Spleen (tissue), 7 donors: ENCODE data around the gene VAV2.
"Not testable (repeated sequence)": the region's sequence is repeated elsewhere in the genome, so short reads cannot be mapped to it uniquely, and the experiment has no call there.

Experiments used
- POLR2AphosphoS5 ChIP-seq, 3 donors: sonication (generic); formaldehyde crosslinking; IDR thresholded peaks; one replicate each; pipeline ENCODE4 v1.5.1; 2017; ENCODE audit warnings: antibody characterized with exemption in 3 of 3
- TF ChIP-seq, protein P1 (sequence below), 11 experiments: fragments of 200-600 bp in 7 of 11; fragments of 450-650 bp in 4 of 11; sonication (generic) in 4 of 11; IDR thresholded peaks in 8 of 11; conservative IDR thresholded peaks in 3 of 11; 1 replicate in 7 of 11; 2 replicates in 4 of 11; pipeline versions ENCODE4 v1.4.0 to v1.8.0; 2016 to 2021; ENCODE audit warnings: antibody characterized with exemption in 11 of 11, inconsistent platforms in 4 of 11, mild to moderate bottlenecking in 1 of 11
- donor health status: DM: no; HTN: no; CAD: no; lungs with moderate emphysema.
- donor health status: DM: no; HTN: no; CAD: no.
- donor health status: DM: no; HTN: no; CAD: no.

DNA sequence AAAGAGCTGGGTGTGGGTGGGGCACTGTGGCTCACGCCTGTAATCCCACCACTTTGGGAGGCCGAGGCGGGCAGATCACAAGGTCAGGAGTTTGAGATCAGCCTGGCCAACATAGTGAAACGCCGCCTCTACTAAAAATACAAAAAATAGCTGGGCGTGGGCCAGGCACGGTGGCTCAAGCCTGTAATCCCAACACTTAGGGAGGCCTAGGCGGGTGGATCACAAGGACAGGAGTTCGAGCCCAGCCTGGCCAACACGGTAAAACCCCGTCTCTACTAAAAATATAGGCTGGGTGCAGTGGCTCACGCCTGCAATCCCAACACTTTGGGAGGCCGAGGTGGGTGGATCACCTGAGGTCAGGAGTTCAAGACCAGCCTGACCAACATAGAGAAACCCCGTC lies 3.4 kb downstream of the VAV2 start:
- TF ChIP-seq, protein P1, sequence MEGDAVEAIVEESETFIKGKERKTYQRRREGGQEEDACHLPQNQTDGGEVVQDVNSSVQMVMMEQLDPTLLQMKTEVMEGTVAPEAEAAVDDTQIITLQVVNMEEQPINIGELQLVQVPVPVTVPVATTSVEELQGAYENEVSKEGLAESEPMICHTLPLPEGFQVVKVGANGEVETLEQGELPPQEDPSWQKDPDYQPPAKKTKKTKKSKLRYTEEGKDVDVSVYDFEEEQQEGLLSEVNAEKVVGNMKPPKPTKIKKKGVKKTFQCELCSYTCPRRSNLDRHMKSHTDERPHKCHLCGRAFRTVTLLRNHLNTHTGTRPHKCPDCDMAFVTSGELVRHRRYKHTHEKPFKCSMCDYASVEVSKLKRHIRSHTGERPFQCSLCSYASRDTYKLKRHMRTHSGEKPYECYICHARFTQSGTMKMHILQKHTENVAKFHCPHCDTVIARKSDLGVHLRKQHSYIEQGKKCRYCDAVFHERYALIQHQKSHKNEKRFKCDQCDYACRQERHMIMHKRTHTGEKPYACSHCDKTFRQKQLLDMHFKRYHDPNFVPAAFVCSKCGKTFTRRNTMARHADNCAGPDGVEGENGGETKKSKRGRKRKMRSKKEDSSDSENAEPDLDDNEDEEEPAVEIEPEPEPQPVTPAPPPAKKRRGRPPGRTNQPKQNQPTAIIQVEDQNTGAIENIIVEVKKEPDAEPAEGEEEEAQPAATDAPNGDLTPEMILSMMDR (IDR thresholded peaks at IDR 0.05 in 8 of 11, conservative IDR thresholded peaks at IDR 0.05 in 3 of 11), result not testable (repeated sequence)
- TF ChIP-seq POLR2AphosphoS5 (IDR thresholded peaks at IDR 0.05), result not testable (repeated sequence)
